ENCODE measurements around the gene PCNT. TPM values are rescaled to one million over a fixed set of nuclear protein-coding genes. Genes with fewer than 3 reads are reported as not detected.

The PCNT gene
- total RNA-seq, 2 experiments from 2014 or later: 54.4 to 55.5 TPM

- Mint-ChIP-seq H3K27ac (peak overlapping the region; percentile 51), H3K27me3 (no peaks in the 10 kb centered on the region), H3K36me3 (ENCODE audit: low read depth) (peaks cover 47% of the 10 kb centered on the region), H3K4me1 (ENCODE audit: low read depth) (peaks cover 60% of the 10 kb centered on the region), H3K9me3 (no peaks in the 10 kb centered on the region), H3K4me3 (no peak overlapping the region)
- H3K27ac ChIP-seq (ENCODE audit: low read depth in 1 of 2, low read length in 2 of 2): no peak overlapping the region
- H3K36me3 ChIP-seq (ENCODE audit: insufficient read depth, low read length): peaks cover under 1% of the 10 kb centered on the region
- ChIA-PET POLR2A (interaction anchor here (0.7 to 4.0 kb wide), 4 partner anchors 8 to 164 kb away, joined by 3 to 10 read pairs (median 5); partner anchors contain the start of genes DIP2A and PRMT2), CTCF (no interaction called here)
- TF ChIP-seq CTCF (IDR thresholded peaks at IDR 0.05): no peak
- DNase-seq (no peak), ATAC-seq (ENCODE audit: poor library complexity) (peak; percentile 24)
- peaks cover 11% of the 10 kb centered on the region for H3K4me1 ChIP-seq (ENCODE audit: insufficient read depth, low read length)
- H3K9me3 ChIP-seq (ENCODE audit: control insufficient read depth in 1 of 2, insufficient read depth in 1 of 2, low read length in 2 of 2): no peaks in the 10 kb centered on the region
- intact Hi-C loops (cut with DNase I, micrococcal nuclease): no loop called here
- H3K4me3 ChIP-seq (ENCODE audit: low read length): no peak overlapping the region
- no peaks in the 10 kb centered on the region for H3K27me3 ChIP-seq (ENCODE audit: control insufficient read depth in 1 of 2, insufficient read depth in 2 of 2, low read length in 2 of 2)
Observed at GRCh38 chr21:46471514-46471913, 147.6 kb downstream of the PCNT start.

GRCh38 chr21:46472246-46472645, 148.3 kb downstream of the PCNT start:
- no peak for DNase-seq
- Mint-ChIP-seq H3K27ac (peak overlapping the region; percentile 25), H3K4me3 (no peak overlapping the region), H3K27me3 (no peaks in the 10 kb centered on the region), H3K9me3 (no peaks in the 10 kb centered on the region), H3K4me1 (ENCODE audit: low read depth) (peaks cover 63% of the 10 kb centered on the region), H3K36me3 (ENCODE audit: low read depth) (peaks cover 53% of the 10 kb centered on the region)
- TF ChIP-seq CTCF (IDR thresholded peaks at IDR 0.05): no peak
- no peaks in the 10 kb centered on the region for H3K27me3 ChIP-seq (ENCODE audit: control insufficient read depth in 1 of 2, insufficient read depth in 2 of 2, low read length in 2 of 2)
- intact Hi-C loops (cut with DNase I, micrococcal nuclease): no loop called here
- H3K4me3 ChIP-seq (ENCODE audit: low read length): no peak overlapping the region
- CTCF ChIA-PET: no interaction called here
- peaks cover 3% of the 10 kb centered on the region for H3K36me3 ChIP-seq (ENCODE audit: insufficient read depth, low read length)
- H3K9me3 ChIP-seq (ENCODE audit: control insufficient read depth in 1 of 2, insufficient read depth in 1 of 2, low read length in 2 of 2): no peaks in the 10 kb centered on the region
- H3K4me1 ChIP-seq (ENCODE audit: insufficient read depth, low read length): peaks cover 11% of the 10 kb centered on the region
- ATAC-seq (ENCODE audit: poor library complexity): peak; percentile 39
- POLR2A ChIA-PET: interaction anchor here (1.0 to 4.0 kb wide), 2 partner anchors 14 to 163 kb away, joined by 6 to 10 read pairs; partner anchors contain the start of genes DIP2A and PRMT2
- H3K27ac ChIP-seq (ENCODE audit: low read depth in 1 of 2, low read length in 2 of 2): no peak overlapping the region

GRCh38 chr21:46474382-46474781, 150.4 kb downstream of the PCNT start:
- Mint-ChIP-seq H3K27me3 (no peaks in the 10 kb centered on the region), H3K4me1 (ENCODE audit: low read depth) (peaks cover 50% of the 10 kb centered on the region), H3K27ac (peak overlapping the region; percentile 0), H3K9me3 (no peaks in the 10 kb centered on the region), H3K36me3 (ENCODE audit: low read depth) (peaks cover 61% of the 10 kb centered on the region), H3K4me3 (no peak overlapping the region)
- intact Hi-C loops (cut with DNase I, micrococcal nuclease): no loop called here
- no peak overlapping the region for H3K27ac ChIP-seq (ENCODE audit: low read depth in 1 of 2, low read length in 2 of 2)
- TF ChIP-seq CTCF (IDR thresholded peaks at IDR 0.05): no peak
- H3K27me3 ChIP-seq (ENCODE audit: control insufficient read depth in 1 of 2, insufficient read depth in 2 of 2, low read length in 2 of 2): no peaks in the 10 kb centered on the region
- ChIA-PET POLR2A (no interaction called here), CTCF (no interaction called here)
- H3K4me1 ChIP-seq (ENCODE audit: insufficient read depth, low read length): peaks cover 11% of the 10 kb centered on the region
- no peak for ATAC-seq (ENCODE audit: poor library complexity)
- H3K9me3 ChIP-seq (ENCODE audit: control insufficient read depth in 1 of 2, insufficient read depth in 1 of 2, low read length in 2 of 2): no peaks in the 10 kb centered on the region
- H3K4me3 ChIP-seq (ENCODE audit: low read length): no peak overlapping the region
- peak in 1 of 14 experiments; percentile 26 for DNase-seq
- peaks cover 3% of the 10 kb centered on the region for H3K36me3 ChIP-seq (ENCODE audit: insufficient read depth, low read length)
